Esophagus squamous epithelium (tissue), 5 donors: ENCODE results near the gene LRRC41. TPM values are rescaled to one million over a fixed set of nuclear protein-coding genes. Genes with fewer than 3 reads are reported as not detected.

Experiments used
- DNase-seq: peaks from one replicate; lab custom pipeline; 2025; lab: John Stamatoyannopoulos, UW
- H3K27ac ChIP-seq, 4 donors: fragments of 200-600 bp; sonication (generic); one replicate each; pipeline ENCODE4 v1.5.1; 2016 to 2019; ENCODE audit warnings: mild to moderate bottlenecking in 1 of 4
- H3K27me3 ChIP-seq, 4 donors: fragments of 200-600 bp; sonication (generic); 1 replicate in 3 of 4; 2 replicates in 1 of 4; pipeline versions ENCODE4 v1.5.1 to v1.6.0; 2017 to 2021; ENCODE audit warnings: antibody characterized with exemption in 1 of 4
- H3K36me3 ChIP-seq, 3 donors: fragments of 200-600 bp; sonication (generic); one replicate each; pipeline ENCODE4 v1.5.1; 2016 to 2019
- H3K4me1 ChIP-seq, 3 donors: fragments of 200-600 bp; sonication (generic); one replicate each; pipeline ENCODE4 v1.5.1; 2017 to 2019
- H3K4me3 ChIP-seq, 4 donors: fragments of 200-600 bp; sonication (generic); 1 replicate in 3 of 4; 2 replicates in 1 of 4; pipeline ENCODE4 v1.5.1; 2016 to 2019; ENCODE audit warnings: mild to moderate bottlenecking in 2 of 4, moderate library complexity in 1 of 4
- H3K9me3 ChIP-seq, 3 donors: fragments of 200-600 bp; sonication (generic); one replicate each; pipeline ENCODE4 v1.5.1; 2016 to 2019
- CTCF ChIP-seq, 6 experiments: fragments of 450-650 bp in 4 of 6; fragments of 200-600 bp in 2 of 6; sonication (generic) in 2 of 6; IDR thresholded peaks; one replicate each; pipeline ENCODE4 v1.5.1; 2016 to 2019; ENCODE audit warnings: antibody characterized with exemption in 6 of 6, mild to moderate bottlenecking in 4 of 6, moderate library complexity in 4 of 6
- POLR2A ChIP-seq, 4 donors: fragments of 450-650 bp; IDR thresholded peaks; one replicate each; pipeline ENCODE4 v1.6.1; 2017; ENCODE audit warnings: antibody characterized with exemption in 4 of 4, mild to moderate bottlenecking in 4 of 4, moderate library complexity in 3 of 4
- WGBS, 2 donors: methylation state at CpG; one replicate each; pipeline ENCODE4 v1.1.5; 2018; 5-methylcytosine and 5-hydroxymethylcytosine counted together
- intact Hi-C: fragments of 100-400 bp; cut with DNase I; formaldehyde crosslinking; loops from one replicate; pipeline ENCODE4 v1.15.0; 2022
- total RNA-seq, 4 donors: library from RNA; depleted of rRNA; stranded (reverse); fragments of >200 nt; gene quantifications; one replicate each; pipeline ENCODE4 v1.1.0, GENCODE V29; 2016
- donor health status: DM: yes; HTN: yes; CAD: no.

LRRC41 gene
- total RNA-seq, 4 donors from 2014 or later = 44.1 to 66.4 (median 57.6) TPM

DNA sequence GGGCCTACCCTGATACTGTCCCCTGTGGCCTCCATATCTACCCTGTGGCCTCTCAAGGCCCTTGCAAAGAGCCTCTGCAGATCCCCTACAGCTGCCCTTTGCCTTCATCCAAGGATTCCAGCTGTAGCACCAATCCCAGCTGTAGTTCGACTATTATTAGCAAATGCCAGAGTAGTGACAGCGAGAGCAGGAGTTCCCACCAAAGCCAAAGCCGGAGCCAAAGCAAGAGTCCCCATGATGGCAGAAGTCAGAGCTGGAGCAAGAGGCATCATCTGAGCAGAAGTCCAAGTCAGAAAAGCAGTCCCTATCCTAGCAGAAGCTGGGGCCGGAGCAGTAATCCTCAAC, 39.9 kb upstream of the LRRC41 start:
- no peaks in the 10 kb centered on the region for H3K9me3 ChIP-seq
- H3K36me3 ChIP-seq = peaks cover 0 to 62% (median 6%) of the 10 kb centered on the region in 3 donors
- H3K27ac ChIP-seq = no peak overlapping the region
- 88% methylated on average over 4 of the region's 4 CpGs; no CpG with 5 or more reads in 1 of the 2 donors for WGBS, 2 donors
- peaks cover 4 to 34% (median 12%) of the 10 kb centered on the region in 3 donors for H3K4me1 ChIP-seq
- intact Hi-C loops = loop anchor here (5.0 kb wide), 1 partner anchor 41 kb away; the partner anchor contains the start of genes LRRC41 and UQCRH
- no peak for DNase-seq
- TF ChIP-seq POLR2A (IDR thresholded peaks at IDR 0.05) (no peak), CTCF (IDR thresholded peaks at IDR 0.05) (no peak)
- H3K27me3 ChIP-seq = no peaks in the 10 kb centered on the region
- no peak overlapping the region for H3K4me3 ChIP-seq

DNA sequence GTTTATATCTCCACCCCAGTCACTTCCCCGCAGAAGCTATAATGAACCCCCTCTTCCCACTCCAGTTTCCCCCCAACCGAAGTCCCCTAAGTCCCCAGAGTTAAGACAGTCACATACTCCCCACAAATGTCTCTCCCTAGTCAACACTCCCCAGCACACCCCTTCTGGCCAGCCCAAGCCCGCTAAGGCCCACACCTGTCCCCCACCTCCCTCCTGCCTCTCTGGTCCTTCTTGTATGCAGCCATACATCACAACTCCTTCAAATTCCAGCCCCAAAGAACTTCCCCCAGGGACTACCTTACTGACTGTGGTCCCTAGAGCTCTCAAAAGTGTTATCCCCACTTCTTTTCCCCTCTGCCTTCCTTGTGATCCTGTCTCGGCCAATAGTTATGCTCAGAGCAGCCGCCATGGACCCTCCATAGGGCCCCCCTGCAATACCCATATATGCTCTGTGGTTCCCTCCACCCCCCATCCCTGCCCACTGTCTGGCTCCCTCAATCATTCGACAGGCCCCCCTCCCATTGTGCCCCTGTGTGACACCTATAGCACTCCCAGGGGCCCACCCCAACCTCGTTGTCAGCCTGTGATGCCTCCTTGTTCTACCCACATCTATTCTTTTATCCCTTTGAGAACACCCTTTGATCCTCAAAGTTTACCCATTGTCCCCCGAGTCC, 39.4 kb upstream of the LRRC41 start:
- TF ChIP-seq CTCF (IDR thresholded peaks at IDR 0.05) (no peak), POLR2A (IDR thresholded peaks at IDR 0.05) (no peak)
- Histone ChIP-seq H3K4me1 (peaks cover 4 to 34% (median 12%) of the 10 kb centered on the region in 3 donors), H3K9me3 (no peaks in the 10 kb centered on the region), H3K27ac (peak overlapping the region in 1 of 4 donors; percentile 98), H3K27me3 (no peaks in the 10 kb centered on the region), H3K4me3 (no peak overlapping the region), H3K36me3 (peaks cover 0 to 59% (median 6%) of the 10 kb centered on the region in 3 donors)
- DNase-seq = no peak
- intact Hi-C loops = loop anchor here (5.0 kb wide), 1 partner anchor 41 kb away; the partner anchor contains the start of genes LRRC41 and UQCRH
- WGBS, 2 donors = 85 to 88% methylated on average over 8 of the region's 8 CpGs

DNA sequence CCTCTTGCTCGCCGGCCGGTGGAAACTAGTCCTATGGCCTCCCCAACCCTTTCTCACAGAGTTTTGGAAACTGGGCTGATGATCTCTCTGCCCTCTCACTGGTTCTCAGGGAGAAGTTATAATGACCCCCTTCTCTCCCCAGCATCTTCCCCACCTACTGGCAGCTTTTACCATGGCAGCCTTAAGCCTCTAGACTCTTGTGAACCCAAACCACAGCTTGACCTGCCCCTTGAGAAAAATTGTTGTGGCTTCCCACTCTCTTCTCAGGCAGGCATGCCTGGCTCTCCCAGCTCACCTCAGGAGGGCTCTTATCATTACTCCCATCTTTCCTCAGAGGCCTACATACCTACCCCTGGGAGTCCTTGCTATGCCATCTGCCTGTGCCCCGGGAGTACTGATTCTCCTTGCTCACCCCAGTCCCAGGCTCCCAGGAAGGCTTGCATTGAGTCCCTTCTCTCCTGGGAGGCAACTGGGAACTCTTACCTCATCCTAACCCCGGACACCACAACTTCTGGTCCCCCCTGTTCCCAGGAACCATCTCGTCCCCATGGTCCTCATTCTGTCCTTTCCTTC, 38.8 kb upstream of the LRRC41 start:
- no peaks in the 10 kb centered on the region for H3K27me3 ChIP-seq
- intact Hi-C loops = loop anchor here (5.0 kb wide), 1 partner anchor 40 kb away; the partner anchor contains the start of genes LRRC41 and UQCRH
- no peak overlapping the region for H3K4me3 ChIP-seq
- H3K27ac ChIP-seq = peak overlapping the region; percentile 95 to 98 (median 97)
- DNase-seq = no peak
- H3K36me3 ChIP-seq = peaks cover 0 to 52% (median 3%) of the 10 kb centered on the region in 3 donors
- WGBS, 2 donors = 88 to 92% methylated on average over 6 of the region's 6 CpGs
- H3K9me3 ChIP-seq = no peaks in the 10 kb centered on the region
- TF ChIP-seq CTCF (IDR thresholded peaks at IDR 0.05) (peak in 1 of 6 experiments; percentile 34), POLR2A (IDR thresholded peaks at IDR 0.05) (no peak)
- peaks cover 4 to 34% (median 12%) of the 10 kb centered on the region in 3 donors for H3K4me1 ChIP-seq

GRCh38 chr1:46341222-46342083, 38.0 kb upstream of the LRRC41 start:
- DNase-seq = no peak
- peaks cover 0 to 45% (median 0%) of the 10 kb centered on the region in 3 donors for H3K36me3 ChIP-seq
- TF ChIP-seq CTCF (IDR thresholded peaks at IDR 0.05) = no peak
- TF ChIP-seq POLR2A (IDR thresholded peaks at IDR 0.05) = no peak
- peak overlapping the region; percentile 95 to 98 (median 97) for H3K27ac ChIP-seq
- 41 to 53% methylated on average over 19 to 31 of the region's 31 CpGs for WGBS, 2 donors
- H3K4me1 ChIP-seq = peaks cover 4 to 34% (median 12%) of the 10 kb centered on the region in 3 donors
- H3K27me3 ChIP-seq = no peaks in the 10 kb centered on the region
- H3K9me3 ChIP-seq = no peaks in the 10 kb centered on the region
- intact Hi-C loops = loop anchor here (5.0 kb wide), 1 partner anchor 39 kb away; the partner anchor contains the start of genes LRRC41 and UQCRH
- peak overlapping the region; percentile 70 to 81 (median 76) for H3K4me3 ChIP-seq
